IMR-90 (cell line): ENCODE data around the gene FBXL16.

Experiments used
- BHLHE40 ChIP-seq: fragments of 150-350 bp; IDR thresholded peaks from 2 replicates; pipeline ENCODE4 v1.6.1; 2016; ENCODE audit warnings: mild to moderate bottlenecking, low read depth, low read length
- CEBPB ChIP-seq: IDR thresholded peaks from 2 replicates; pipeline ENCODE4 v1.6.1; 2012; ENCODE audit warnings: low read depth, low read length, improper control_type of control experiment
- MAFK ChIP-seq: IDR thresholded peaks from 2 replicates; pipeline ENCODE4 v1.6.1; 2012; ENCODE audit warnings: low read depth, low read length, improper control_type of control experiment
- MAZ ChIP-seq: IDR thresholded peaks from 2 replicates; pipeline ENCODE4 v1.6.1; 2012; ENCODE audit warnings: low read depth, mild to moderate bottlenecking, low read length, improper control_type of control experiment, moderate library complexity, borderline replicate concordance
- MXI1 ChIP-seq: IDR thresholded peaks from 2 replicates; pipeline ENCODE4 v1.6.1; 2012; ENCODE audit warnings: low read depth, mild to moderate bottlenecking, low read length, moderate library complexity, borderline replicate concordance
- POLR2A ChIP-seq: IDR thresholded peaks from 2 replicates; pipeline ENCODE4 v1.6.1; 2012; ENCODE audit warnings: mild to moderate bottlenecking, low read depth, low read length
- RAD21 ChIP-seq: IDR thresholded peaks from 2 replicates; pipeline ENCODE4 v1.6.1; 2012; ENCODE audit warnings: low read length, improper control_type of control experiment
- RFX5 ChIP-seq: IDR thresholded peaks from 2 replicates; pipeline ENCODE4 v1.8.0; 2012; ENCODE audit warnings: low read depth, mild to moderate bottlenecking, low read length, moderate library complexity
- SMC3 ChIP-seq: fragments of 150-350 bp; IDR thresholded peaks from 2 replicates; pipeline ENCODE4 v1.6.1; 2016; ENCODE audit warnings: low read depth, mild to moderate bottlenecking, antibody characterized with exemption, low read length, moderate library complexity
- TF ChIP-seq, protein P1 (sequence below): conservative IDR thresholded peaks from 2 replicates; pipeline ENCODE4 v1.5.1; 2012; ENCODE audit warnings: mild to moderate bottlenecking, low read depth, low read length, improper control_type of control experiment
- TF ChIP-seq, protein P2 (sequence below): fragments of 150-350 bp; IDR thresholded peaks from 2 replicates; pipeline ENCODE4 v1.6.1; 2017; ENCODE audit warnings: mild to moderate bottlenecking, antibody characterized with exemption, low read length, low read depth

DNA sequence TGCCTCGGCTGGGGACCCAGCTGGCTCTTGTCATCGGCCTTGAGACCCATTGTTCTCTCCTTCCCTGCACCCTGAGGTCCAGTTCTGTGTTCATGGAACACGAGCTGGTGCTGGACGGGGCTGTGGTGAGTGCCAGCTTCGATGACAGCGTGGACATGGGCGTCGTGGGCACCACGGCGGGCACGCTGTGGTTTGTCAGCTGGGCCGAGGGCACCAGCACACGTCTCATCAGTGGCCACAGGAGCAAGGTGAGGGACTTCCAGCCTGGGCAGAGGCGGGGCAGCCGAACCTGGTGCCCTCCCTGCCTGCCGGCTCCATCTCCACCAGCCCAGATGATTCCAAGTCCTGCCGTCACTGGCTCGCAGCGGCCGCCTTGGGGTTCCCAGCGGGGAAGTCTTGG, 43.0 kb downstream of the FBXL16 start:
- no peak for TF ChIP-seq CEBPB
- no peak for TF ChIP-seq SMC3
- TF ChIP-seq, protein P1, sequence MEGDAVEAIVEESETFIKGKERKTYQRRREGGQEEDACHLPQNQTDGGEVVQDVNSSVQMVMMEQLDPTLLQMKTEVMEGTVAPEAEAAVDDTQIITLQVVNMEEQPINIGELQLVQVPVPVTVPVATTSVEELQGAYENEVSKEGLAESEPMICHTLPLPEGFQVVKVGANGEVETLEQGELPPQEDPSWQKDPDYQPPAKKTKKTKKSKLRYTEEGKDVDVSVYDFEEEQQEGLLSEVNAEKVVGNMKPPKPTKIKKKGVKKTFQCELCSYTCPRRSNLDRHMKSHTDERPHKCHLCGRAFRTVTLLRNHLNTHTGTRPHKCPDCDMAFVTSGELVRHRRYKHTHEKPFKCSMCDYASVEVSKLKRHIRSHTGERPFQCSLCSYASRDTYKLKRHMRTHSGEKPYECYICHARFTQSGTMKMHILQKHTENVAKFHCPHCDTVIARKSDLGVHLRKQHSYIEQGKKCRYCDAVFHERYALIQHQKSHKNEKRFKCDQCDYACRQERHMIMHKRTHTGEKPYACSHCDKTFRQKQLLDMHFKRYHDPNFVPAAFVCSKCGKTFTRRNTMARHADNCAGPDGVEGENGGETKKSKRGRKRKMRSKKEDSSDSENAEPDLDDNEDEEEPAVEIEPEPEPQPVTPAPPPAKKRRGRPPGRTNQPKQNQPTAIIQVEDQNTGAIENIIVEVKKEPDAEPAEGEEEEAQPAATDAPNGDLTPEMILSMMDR, result no peak
- TF ChIP-seq POLR2A, result no peak
- no peak for TF ChIP-seq MXI1
- TF ChIP-seq, protein P2, sequence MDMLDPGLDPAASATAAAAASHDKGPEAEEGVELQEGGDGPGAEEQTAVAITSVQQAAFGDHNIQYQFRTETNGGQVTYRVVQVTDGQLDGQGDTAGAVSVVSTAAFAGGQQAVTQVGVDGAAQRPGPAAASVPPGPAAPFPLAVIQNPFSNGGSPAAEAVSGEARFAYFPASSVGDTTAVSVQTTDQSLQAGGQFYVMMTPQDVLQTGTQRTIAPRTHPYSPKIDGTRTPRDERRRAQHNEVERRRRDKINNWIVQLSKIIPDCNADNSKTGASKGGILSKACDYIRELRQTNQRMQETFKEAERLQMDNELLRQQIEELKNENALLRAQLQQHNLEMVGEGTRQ, result no peak
- no peak for TF ChIP-seq MAZ
- TF ChIP-seq BHLHE40, result no peak
- no peak for TF ChIP-seq RAD21
- TF ChIP-seq RFX5, result no peak
- no peak for TF ChIP-seq MAFK
